ENCODE data around the gene LRRC8D.

The LRRC8D gene

GRCh38 chr1:89881415-89882058 lies 60.7 kb downstream of the LRRC8D start:
- H3K4me3 ChIP-seq (ENCODE audit: low read depth, low read length): no peak overlapping the region
- no peak for TF ChIP-seq CTCF (IDR thresholded peaks at IDR 0.05; ENCODE audit: low read depth, low read length)

- no peak for TF ChIP-seq CTCF (IDR thresholded peaks at IDR 0.05; ENCODE audit: low read depth, low read length)
- H3K4me3 ChIP-seq (ENCODE audit: low read depth, low read length): no peak overlapping the region
These were observed 61.7 kb downstream of the LRRC8D start for GRCh38 chr1:89882348-89883029.

- H3K4me3 ChIP-seq (ENCODE audit: low read depth, low read length): no peak overlapping the region
- TF ChIP-seq CTCF (IDR thresholded peaks at IDR 0.05; ENCODE audit: low read depth, low read length): no peak
These were observed 62.2 kb downstream of the LRRC8D start for GRCh38 chr1:89883030-89883379.

GRCh38 chr1:89884718-89885596 lies 64.1 kb downstream of the LRRC8D start:
- no peak for TF ChIP-seq CTCF (IDR thresholded peaks at IDR 0.05; ENCODE audit: low read depth, low read length)

GRCh38 chr1:89887270-89887669 lies 66.4 kb downstream of the LRRC8D start:
- TF ChIP-seq CTCF (IDR thresholded peaks at IDR 0.05; ENCODE audit: low read depth, low read length): no peak
- H3K4me3 ChIP-seq (ENCODE audit: low read depth, low read length): no peak overlapping the region

More at GRCh38 chr1:89884718-89885596, 64.1 kb downstream of the LRRC8D start:
- H3K4me3 ChIP-seq (ENCODE audit: low read depth, low read length): no peak overlapping the region

GRCh38 chr1:89887713-89888112 lies 66.9 kb downstream of the LRRC8D start:
- no peak overlapping the region for H3K4me3 ChIP-seq (ENCODE audit: low read depth, low read length)
- TF ChIP-seq CTCF (IDR thresholded peaks at IDR 0.05; ENCODE audit: low read depth, low read length): no peak
